Measurements from ENCODE around the gene TUBB4B.

DNA sequence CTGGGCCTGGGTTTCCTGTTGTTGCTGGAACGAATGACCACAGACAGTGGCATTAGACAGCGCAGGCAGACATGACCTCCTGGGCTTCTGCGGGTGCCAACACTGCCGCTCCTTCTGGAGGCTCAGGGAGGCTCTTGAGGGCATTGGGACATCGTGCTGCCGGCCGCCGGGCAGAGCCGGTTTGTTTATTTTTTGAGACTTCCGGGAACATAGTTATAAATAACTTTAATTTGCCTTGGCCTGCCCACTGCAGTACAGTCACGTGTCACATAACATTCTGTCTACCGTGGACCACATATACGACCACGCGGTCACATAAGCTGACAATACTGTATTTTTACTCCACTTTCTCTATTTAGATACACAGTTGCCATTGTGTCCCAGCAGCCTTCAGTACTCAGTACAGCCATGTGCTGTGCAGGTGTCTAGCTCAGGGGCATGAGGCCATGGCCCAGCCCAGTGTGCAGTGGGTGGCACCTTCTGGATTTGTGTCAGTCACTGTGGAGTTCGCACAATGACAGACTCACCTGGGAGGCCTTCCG, 28.2 kb downstream of the TUBB4B start:
- TF ChIP-seq, protein P1, sequence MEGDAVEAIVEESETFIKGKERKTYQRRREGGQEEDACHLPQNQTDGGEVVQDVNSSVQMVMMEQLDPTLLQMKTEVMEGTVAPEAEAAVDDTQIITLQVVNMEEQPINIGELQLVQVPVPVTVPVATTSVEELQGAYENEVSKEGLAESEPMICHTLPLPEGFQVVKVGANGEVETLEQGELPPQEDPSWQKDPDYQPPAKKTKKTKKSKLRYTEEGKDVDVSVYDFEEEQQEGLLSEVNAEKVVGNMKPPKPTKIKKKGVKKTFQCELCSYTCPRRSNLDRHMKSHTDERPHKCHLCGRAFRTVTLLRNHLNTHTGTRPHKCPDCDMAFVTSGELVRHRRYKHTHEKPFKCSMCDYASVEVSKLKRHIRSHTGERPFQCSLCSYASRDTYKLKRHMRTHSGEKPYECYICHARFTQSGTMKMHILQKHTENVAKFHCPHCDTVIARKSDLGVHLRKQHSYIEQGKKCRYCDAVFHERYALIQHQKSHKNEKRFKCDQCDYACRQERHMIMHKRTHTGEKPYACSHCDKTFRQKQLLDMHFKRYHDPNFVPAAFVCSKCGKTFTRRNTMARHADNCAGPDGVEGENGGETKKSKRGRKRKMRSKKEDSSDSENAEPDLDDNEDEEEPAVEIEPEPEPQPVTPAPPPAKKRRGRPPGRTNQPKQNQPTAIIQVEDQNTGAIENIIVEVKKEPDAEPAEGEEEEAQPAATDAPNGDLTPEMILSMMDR (IDR thresholded peaks at IDR 0.05) = no peak
- no peak for TF ChIP-seq POLR2A (IDR thresholded peaks at IDR 0.05)
